Vagina (tissue), 2 donors: Measurements from ENCODE around the gene FAM163B. TPM values are rescaled to one million over a fixed set of nuclear protein-coding genes. Genes with fewer than 3 reads are reported as not detected.

Experiments
- DNase-seq, 2 donors: peaks; one replicate each; pipeline ENCODE4 v3.0.0-alpha.2; 2017; ENCODE audit errors: extremely low spot score in 2 of 2
- H3K27ac ChIP-seq: fragments of 200-600 bp; sonication (generic); one replicate; pipeline ENCODE4 v1.5.1; 2019
- H3K27me3 ChIP-seq: fragments of 200-600 bp; sonication (generic); one replicate; pipeline ENCODE4 v1.5.1; 2019
- H3K36me3 ChIP-seq, 2 donors: fragments of 200-600 bp; sonication (generic); one replicate each; pipeline ENCODE4 v1.5.1; 2017 to 2019
- H3K4me1 ChIP-seq: fragments of 200-600 bp; sonication (generic); one replicate; pipeline ENCODE4 v1.5.1; 2019
- H3K4me3 ChIP-seq, 2 donors: fragments of 200-600 bp; sonication (generic); 1 replicate in 1 of 2; 2 replicates in 1 of 2; pipeline ENCODE4 v1.5.1; 2016 to 2019
- H3K9me3 ChIP-seq: fragments of 200-600 bp; sonication (generic); one replicate; pipeline ENCODE4 v1.5.1; 2019
- POLR2A ChIP-seq, 2 donors: fragments of 450-650 bp; IDR thresholded peaks; one replicate each; pipeline ENCODE4 v1.6.1; 2017; ENCODE audit warnings: antibody characterized with exemption in 2 of 2, mild to moderate bottlenecking in 2 of 2, moderate library complexity in 2 of 2
- POLR2AphosphoS5 ChIP-seq, 2 donors: sonication (generic); formaldehyde crosslinking; IDR thresholded peaks; one replicate each; pipeline ENCODE4 v1.9.0; 2017; ENCODE audit warnings: antibody characterized with exemption in 2 of 2, mild to moderate bottlenecking in 2 of 2, low read depth in 1 of 2; ENCODE audit not compliant: insufficient read depth in 1 of 2
- intact Hi-C: fragments of 100-400 bp; cut with DNase I; formaldehyde crosslinking; loops from one replicate; pipeline ENCODE4 v1.15.1; 2023
- total RNA-seq: library from RNA; depleted of rRNA; stranded (reverse); fragments of >200 nt; gene quantifications from one replicate; pipeline ENCODE4 v1.2.3, GENCODE V29; 2016
- TF ChIP-seq, protein P1 (sequence below), 3 experiments: fragments of 450-650 bp in 2 of 3; fragments of 200-600 bp in 1 of 3; sonication (generic) in 1 of 3; IDR thresholded peaks; one replicate each; pipeline ENCODE4 v1.5.1; 2017 to 2019; ENCODE audit warnings: antibody characterized with exemption in 3 of 3, mild to moderate bottlenecking in 2 of 3, moderate library complexity in 2 of 3

The FAM163B gene
- total RNA-seq, 1 donor from 2014 or later, result not detected

DNA sequence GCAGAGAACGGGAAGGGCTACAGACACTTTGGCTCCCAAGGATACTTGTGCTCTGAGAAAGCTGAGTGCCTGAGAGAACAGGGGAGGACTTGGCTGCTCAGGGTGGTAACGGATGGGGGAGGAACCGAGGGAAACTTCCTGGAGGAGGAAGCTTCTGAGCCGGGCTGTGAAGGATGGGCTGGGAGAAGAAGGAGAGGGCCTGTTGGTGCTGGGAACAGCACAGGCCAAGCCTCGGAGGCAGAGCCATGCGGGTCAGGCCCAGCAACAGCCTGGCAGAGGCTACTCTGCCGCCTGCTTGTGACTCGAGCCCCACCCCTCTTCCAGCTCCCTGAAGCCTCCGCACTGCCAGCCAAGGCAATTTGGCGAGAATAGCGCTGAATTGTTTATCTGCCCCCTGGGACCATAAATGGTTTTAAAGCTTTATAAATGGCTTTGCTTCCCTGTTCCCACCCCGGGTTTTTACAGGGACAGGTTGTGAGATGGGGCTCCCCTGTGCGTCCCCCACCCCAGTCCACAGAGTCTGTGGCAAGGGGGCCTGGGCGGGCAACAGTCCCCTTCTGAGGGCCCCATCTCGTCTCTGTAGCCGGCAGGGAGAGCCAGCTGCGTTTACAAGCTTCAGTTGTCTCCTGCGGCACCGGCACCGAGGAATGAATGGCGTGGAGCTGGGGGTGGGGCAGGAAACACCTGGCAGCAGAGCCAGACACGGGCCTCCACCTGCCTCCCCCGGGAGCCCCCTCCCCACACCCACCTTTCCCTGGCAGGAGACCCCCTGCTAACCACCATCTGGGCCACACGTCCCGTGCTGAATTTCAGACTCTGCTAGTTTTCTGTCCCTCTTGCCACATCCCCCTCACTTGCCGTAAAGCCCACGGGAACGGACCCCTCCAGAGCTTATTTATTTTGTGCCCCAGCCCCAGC lies 24.4 kb downstream of the FAM163B start:
- Histone ChIP-seq H3K27ac (no peak overlapping the region), H3K4me3 (no peak overlapping the region), H3K27me3 (peaks cover 5% of the 10 kb centered on the region)

DNA sequence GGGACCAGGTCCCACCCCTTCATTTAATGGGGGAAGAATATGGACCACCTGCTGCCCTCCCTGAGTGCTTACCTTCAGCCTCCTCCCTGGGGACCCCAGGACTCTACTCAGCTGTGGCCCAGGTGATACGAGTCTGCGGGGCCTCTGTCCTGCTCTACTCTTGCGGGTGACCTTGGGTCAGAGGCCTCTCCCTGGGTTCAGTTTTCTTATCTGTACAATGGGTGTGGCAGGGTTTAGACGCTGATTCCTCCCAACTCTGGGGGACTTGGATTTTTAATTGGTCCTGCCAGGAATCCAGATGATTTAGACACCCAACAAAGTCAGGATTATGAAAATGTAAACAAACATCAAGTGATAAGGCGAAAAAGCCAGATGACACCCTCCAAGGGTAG lies 25.0 kb downstream of the FAM163B start:
- peaks cover 5% of the 10 kb centered on the region for H3K27me3 ChIP-seq
- no peaks in the 10 kb centered on the region for H3K36me3 ChIP-seq
- no peaks in the 10 kb centered on the region for H3K9me3 ChIP-seq
- H3K27ac ChIP-seq, result no peak overlapping the region
- H3K4me1 ChIP-seq, result peaks cover 26% of the 10 kb centered on the region
- DNase-seq, result no peak
- no peak overlapping the region for H3K4me3 ChIP-seq
- intact Hi-C loops, result no loop called here
- TF ChIP-seq POLR2AphosphoS5 (IDR thresholded peaks at IDR 0.05; ENCODE audit: insufficient read depth in 1 of 2, low read depth in 1 of 2), result no peak
- TF ChIP-seq POLR2A (IDR thresholded peaks at IDR 0.05), result no peak
- TF ChIP-seq, protein P1, sequence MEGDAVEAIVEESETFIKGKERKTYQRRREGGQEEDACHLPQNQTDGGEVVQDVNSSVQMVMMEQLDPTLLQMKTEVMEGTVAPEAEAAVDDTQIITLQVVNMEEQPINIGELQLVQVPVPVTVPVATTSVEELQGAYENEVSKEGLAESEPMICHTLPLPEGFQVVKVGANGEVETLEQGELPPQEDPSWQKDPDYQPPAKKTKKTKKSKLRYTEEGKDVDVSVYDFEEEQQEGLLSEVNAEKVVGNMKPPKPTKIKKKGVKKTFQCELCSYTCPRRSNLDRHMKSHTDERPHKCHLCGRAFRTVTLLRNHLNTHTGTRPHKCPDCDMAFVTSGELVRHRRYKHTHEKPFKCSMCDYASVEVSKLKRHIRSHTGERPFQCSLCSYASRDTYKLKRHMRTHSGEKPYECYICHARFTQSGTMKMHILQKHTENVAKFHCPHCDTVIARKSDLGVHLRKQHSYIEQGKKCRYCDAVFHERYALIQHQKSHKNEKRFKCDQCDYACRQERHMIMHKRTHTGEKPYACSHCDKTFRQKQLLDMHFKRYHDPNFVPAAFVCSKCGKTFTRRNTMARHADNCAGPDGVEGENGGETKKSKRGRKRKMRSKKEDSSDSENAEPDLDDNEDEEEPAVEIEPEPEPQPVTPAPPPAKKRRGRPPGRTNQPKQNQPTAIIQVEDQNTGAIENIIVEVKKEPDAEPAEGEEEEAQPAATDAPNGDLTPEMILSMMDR (IDR thresholded peaks at IDR 0.05), result no peak

More for the DNA sequence above, 24.4 kb downstream of the FAM163B start:
- no peaks in the 10 kb centered on the region for H3K36me3 ChIP-seq
- no peaks in the 10 kb centered on the region for H3K9me3 ChIP-seq
- TF ChIP-seq, protein P1 (IDR thresholded peaks at IDR 0.05), result no peak
- no peak for TF ChIP-seq POLR2A (IDR thresholded peaks at IDR 0.05)
- no peak for TF ChIP-seq POLR2AphosphoS5 (IDR thresholded peaks at IDR 0.05; ENCODE audit: insufficient read depth in 1 of 2, low read depth in 1 of 2)
- intact Hi-C loops, result no loop called here
- H3K4me1 ChIP-seq, result peaks cover 26% of the 10 kb centered on the region
- no peak for DNase-seq

DNA sequence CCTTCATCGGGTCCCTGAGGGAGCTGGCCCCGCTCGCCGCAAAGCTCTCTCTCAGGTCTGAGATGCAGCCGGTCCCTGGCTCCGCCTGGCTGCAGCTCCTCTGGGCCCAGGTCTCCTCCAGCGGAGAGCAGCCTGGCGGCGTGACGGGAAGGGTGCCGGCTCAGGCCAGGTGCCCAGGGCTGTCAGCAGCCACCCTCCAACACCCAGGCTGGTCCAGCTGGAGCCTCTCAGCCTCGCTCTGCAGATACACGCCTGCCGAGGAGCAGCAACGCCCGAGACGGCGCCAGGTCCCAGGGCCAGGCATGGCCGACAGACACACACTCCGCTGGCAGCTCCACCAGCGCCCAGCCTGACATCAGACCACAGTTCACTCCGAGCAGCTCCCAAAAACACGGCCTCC lies 25.6 kb downstream of the FAM163B start:
- Histone ChIP-seq H3K36me3 (no peaks in the 10 kb centered on the region), H3K4me1 (peaks cover 26% of the 10 kb centered on the region), H3K4me3 (no peak overlapping the region), H3K9me3 (no peaks in the 10 kb centered on the region), H3K27ac (no peak overlapping the region), H3K27me3 (peaks cover 5% of the 10 kb centered on the region)
- intact Hi-C loops, result no loop called here
- DNase-seq, result no peak
- no peak for TF ChIP-seq POLR2AphosphoS5 (IDR thresholded peaks at IDR 0.05; ENCODE audit: insufficient read depth in 1 of 2, low read depth in 1 of 2)
- TF ChIP-seq POLR2A (IDR thresholded peaks at IDR 0.05), result no peak
- TF ChIP-seq, protein P1 (IDR thresholded peaks at IDR 0.05), result no peak

DNA sequence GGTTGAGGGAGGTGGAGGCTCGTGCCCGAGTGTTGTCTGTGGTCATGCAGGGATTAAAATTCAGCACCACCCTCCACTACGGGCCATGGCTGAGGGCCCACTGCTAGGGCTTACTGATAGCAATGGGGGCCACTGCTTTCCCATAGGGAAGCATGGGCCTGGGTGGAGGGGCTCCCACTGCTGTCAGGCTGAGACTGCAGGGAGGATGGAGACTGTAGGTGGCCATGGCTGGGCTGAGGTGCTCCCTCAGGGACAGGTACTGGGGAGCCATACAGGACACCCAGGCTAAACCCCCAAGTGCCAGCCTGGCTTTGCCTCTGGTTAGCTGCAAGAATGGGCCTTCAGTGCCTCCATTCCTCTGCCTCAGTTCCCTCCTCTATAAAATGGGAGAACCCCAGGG lies 26.1 kb downstream of the FAM163B start:
- Histone ChIP-seq H3K9me3 (no peaks in the 10 kb centered on the region), H3K27ac (no peak overlapping the region), H3K36me3 (no peaks in the 10 kb centered on the region), H3K4me3 (no peak overlapping the region), H3K27me3 (peaks cover 5% of the 10 kb centered on the region), H3K4me1 (peaks cover 26% of the 10 kb centered on the region)
- intact Hi-C loops, result no loop called here
- no peak for TF ChIP-seq POLR2A (IDR thresholded peaks at IDR 0.05)
- no peak for TF ChIP-seq POLR2AphosphoS5 (IDR thresholded peaks at IDR 0.05; ENCODE audit: insufficient read depth in 1 of 2, low read depth in 1 of 2)
- TF ChIP-seq, protein P1 (IDR thresholded peaks at IDR 0.05), result no peak
- no peak for DNase-seq

DNA sequence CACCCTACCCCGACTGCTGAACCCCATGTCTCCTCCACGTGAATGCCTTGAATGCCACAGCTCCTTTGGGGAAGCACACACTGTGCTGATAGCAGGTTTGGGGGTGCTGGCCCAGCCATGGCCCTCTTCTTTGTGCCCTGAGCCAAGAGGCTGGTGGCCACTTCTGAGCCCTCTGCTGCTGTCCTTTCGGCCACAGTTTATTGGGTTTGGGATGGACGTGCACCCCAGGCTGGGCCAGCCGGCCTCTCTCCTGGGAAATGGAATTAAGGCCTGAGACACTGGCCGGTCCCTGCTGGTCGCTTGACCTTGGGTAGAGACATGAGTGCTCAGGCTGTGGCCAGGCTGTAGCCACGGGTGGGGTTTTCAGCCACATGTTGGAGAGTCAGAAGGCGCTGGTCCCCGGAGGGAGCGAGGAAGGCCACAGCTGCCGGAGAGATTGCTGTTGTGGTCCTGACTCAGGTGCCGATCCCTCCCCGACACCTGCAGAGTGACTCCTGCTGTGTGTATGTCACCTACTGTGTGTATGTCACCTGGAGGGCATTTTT lies 26.6 kb downstream of the FAM163B start:
- DNase-seq, result no peak
- TF ChIP-seq, protein P1 (IDR thresholded peaks at IDR 0.05), result no peak
- no peak for TF ChIP-seq POLR2AphosphoS5 (IDR thresholded peaks at IDR 0.05; ENCODE audit: insufficient read depth in 1 of 2, low read depth in 1 of 2)
- TF ChIP-seq POLR2A (IDR thresholded peaks at IDR 0.05), result no peak
- intact Hi-C loops, result no loop called here
- Histone ChIP-seq H3K27me3 (peaks cover 5% of the 10 kb centered on the region), H3K4me1 (peaks cover 26% of the 10 kb centered on the region), H3K36me3 (no peaks in the 10 kb centered on the region), H3K27ac (no peak overlapping the region), H3K9me3 (no peaks in the 10 kb centered on the region), H3K4me3 (no peak overlapping the region)
